H1 (cell line): ENCODE results near the gene SMIM9. TPM values are rescaled to one million over a fixed set of nuclear protein-coding genes. Genes with fewer than 3 reads are reported as not detected.

ENCODE experiments used
- CTCF ChIA-PET: fragments of 300-600 bp; sonication (Branson Sonifier 250); formaldehyde crosslinking; loops from one replicate; lab custom pipeline; 2021; ENCODE audit not compliant: partially characterized antibody; lab: Charles Lee
- POLR2A ChIA-PET: fragments of 300-600 bp; sonication (Branson Sonifier 250); formaldehyde crosslinking; loops from one replicate; lab custom pipeline; 2021; ENCODE audit warnings: inconsistent platforms; ENCODE audit not compliant: partially characterized antibody; lab: Charles Lee
- DNase-seq, 2 experiments: peaks; one replicate each; pipeline versions ENCODE4 v3.0.0 to v3.0.0-alpha.2; 2010 to 2022; ENCODE audit warnings: low spot score in 2 of 2, low read depth in 1 of 2, mixed read lengths in 1 of 2
- FAIRE-seq: peaks from 2 replicates; lab custom pipeline; 2011; peaks lifted over from hg19 to GRCh38; lab: Jason Lieb, UNC
- H2AFZ ChIP-seq: 2 replicates; pipeline ENCODE4 v1.8.1; 2012; ENCODE audit warnings: low read length, inconsistent platforms
- H2AK5ac ChIP-seq: 2 replicates; pipeline ENCODE4 v1.6.1; 2013; ENCODE audit warnings: low read depth, low read length
- H2BK120ac ChIP-seq: replicated peaks from 2 replicates; pipeline ENCODE3; 2013; ENCODE audit warnings: low read depth, low read length, inconsistent platforms
- H2BK12ac ChIP-seq: 2 replicates; pipeline ENCODE4 v1.6.1; 2013; ENCODE audit warnings: low read depth, low read length
- H2BK15ac ChIP-seq: 2 replicates; pipeline ENCODE4 v1.6.1; 2013; ENCODE audit warnings: low read length
- H2BK20ac ChIP-seq: 2 replicates; pipeline ENCODE4 v1.6.1; 2013; ENCODE audit warnings: low read length
- H2BK5ac ChIP-seq: 2 replicates; pipeline ENCODE4 v1.6.1; 2013; ENCODE audit warnings: low read depth, low read length
- H3K14ac ChIP-seq: 2 replicates; pipeline ENCODE4 v1.6.1; 2013; ENCODE audit warnings: inconsistent platforms; ENCODE audit not compliant: insufficient read length
- H3K18ac ChIP-seq: 2 replicates; pipeline ENCODE4 v1.6.1; 2013; ENCODE audit warnings: low read length; ENCODE audit errors: extremely low read depth
- H3K23ac ChIP-seq: 2 replicates; pipeline ENCODE4 v1.6.1; 2013; ENCODE audit warnings: inconsistent platforms; ENCODE audit not compliant: insufficient read length
- H3K23me2 ChIP-seq: 2 replicates; pipeline ENCODE4 v1.6.1; 2013; ENCODE audit warnings: low read depth, low read length
- H3K27ac ChIP-seq: 2 replicates; pipeline ENCODE4 v1.6.1; 2011; ENCODE audit warnings: low read depth, low read length, inconsistent platforms
- H3K27me3 ChIP-seq, 4 experiments: replicated peaks in 1 of 4; 1 replicate in 1 of 4; 2 replicates in 3 of 4; pipeline versions ENCODE4 v1.6.1 to v1.8.1; 2011 to 2013; ENCODE audit warnings: low read length in 3 of 4, mild to moderate bottlenecking in 3 of 4, inconsistent platforms in 2 of 4, mixed read lengths in 2 of 4, moderate library complexity in 1 of 4; ENCODE audit not compliant: control insufficient read depth in 3 of 4, insufficient read depth in 3 of 4; ENCODE audit errors: extremely low read depth in 1 of 4
- H3K36me3 ChIP-seq, 4 experiments: 2 replicates each; pipeline versions ENCODE4 v1.6.1 to v1.8.1; 2011 to 2013; ENCODE audit warnings: mild to moderate bottlenecking in 4 of 4, low read length in 3 of 4, moderate library complexity in 2 of 4, control low read depth in 1 of 4, inconsistent platforms in 1 of 4; ENCODE audit not compliant: insufficient read depth in 4 of 4, control insufficient read depth in 2 of 4
- H3K4ac ChIP-seq: replicated peaks from 2 replicates; pipeline ENCODE3; 2013; ENCODE audit warnings: low read length, low read depth, mixed read lengths, inconsistent platforms; ENCODE audit not compliant: insufficient read length
- H3K4me1 ChIP-seq, 4 experiments: replicated peaks in 1 of 4; 1 replicate in 1 of 4; 2 replicates in 3 of 4; pipeline versions ENCODE4 v1.6.1 to v1.8.1; 2011 to 2013; ENCODE audit warnings: low read length in 3 of 4, inconsistent platforms in 2 of 4, mixed read lengths in 1 of 4; ENCODE audit not compliant: insufficient read depth in 4 of 4, control insufficient read depth in 3 of 4
- H3K4me2 ChIP-seq, 2 experiments: 2 replicates each; pipeline versions ENCODE4 v1.6.1 to v1.8.1; 2011 to 2013; ENCODE audit warnings: low read depth in 2 of 2, low read length in 2 of 2, control low read depth in 1 of 2, inconsistent platforms in 1 of 2, mild to moderate bottlenecking in 1 of 2; ENCODE audit not compliant: insufficient read depth in 1 of 2
- H3K4me3 ChIP-seq, 4 experiments: fragments of 200-600, 300-600 bp in 1 of 4; sonication (generic), shearing (Covaris generic), sonication (Bioruptor Twin) in 1 of 4; 2 replicates each; pipeline versions ENCODE4 v1.5.1 to v1.8.1; 2011 to 2016; ENCODE audit warnings: low read length in 4 of 4, low read depth in 3 of 4, control low read depth in 2 of 4, inconsistent platforms in 2 of 4, mild to moderate bottlenecking in 2 of 4, mixed read lengths in 1 of 4, moderate library complexity in 1 of 4; ENCODE audit not compliant: insufficient read depth in 2 of 4; ENCODE audit errors: extremely low read depth in 1 of 4
- H3K56ac ChIP-seq: replicated peaks from 2 replicates; pipeline ENCODE3; 2013; ENCODE audit warnings: low read depth, mild to moderate bottlenecking, mixed read lengths, low read length, inconsistent platforms; ENCODE audit not compliant: insufficient read length
- H3K79me1 ChIP-seq: 2 replicates; pipeline ENCODE4 v1.6.1; 2013; ENCODE audit warnings: low read depth, low read length, control low read depth
- H3K79me2 ChIP-seq, 2 experiments: 2 replicates each; pipeline versions ENCODE4 v1.6.1 to v1.8.1; 2012 to 2013; ENCODE audit warnings: low read length in 2 of 2, mild to moderate bottlenecking in 2 of 2, inconsistent platforms in 1 of 2; ENCODE audit not compliant: insufficient read depth in 2 of 2, control insufficient read depth in 1 of 2
- H3K9ac ChIP-seq, 4 experiments: replicated peaks in 1 of 4; 1 replicate in 1 of 4; 2 replicates in 3 of 4; pipeline versions ENCODE4 v1.6.1 to v1.8.1; 2011 to 2013; ENCODE audit warnings: low read depth in 3 of 4, low read length in 3 of 4, control low read depth in 2 of 4, mild to moderate bottlenecking in 2 of 4, moderate library complexity in 2 of 4, inconsistent platforms in 1 of 4; ENCODE audit errors: extremely low read depth in 1 of 4
- H3K9me3 ChIP-seq, 2 experiments: 2 replicates each; pipeline versions ENCODE4 v1.6.1 to v1.8.1; 2012 to 2013; ENCODE audit warnings: mild to moderate bottlenecking in 2 of 2, moderate library complexity in 2 of 2, control low read depth in 1 of 2, inconsistent platforms in 1 of 2, low read depth in 1 of 2, low read length in 1 of 2, mixed read lengths in 1 of 2; ENCODE audit not compliant: insufficient read depth in 2 of 2
- H4K20me1 ChIP-seq, 2 experiments: replicated peaks in 1 of 2; 2 replicates each; pipeline versions ENCODE3 to v1.8.1; 2011 to 2013; ENCODE audit warnings: inconsistent platforms in 2 of 2, low read length in 2 of 2, mild to moderate bottlenecking in 1 of 2; ENCODE audit not compliant: insufficient read depth in 2 of 2, control insufficient read depth in 1 of 2
- H4K5ac ChIP-seq: 2 replicates; pipeline ENCODE4 v1.6.1; 2013; ENCODE audit warnings: low read length, low read depth, mixed read lengths, inconsistent platforms; ENCODE audit not compliant: insufficient read length
- H4K8ac ChIP-seq: 2 replicates; pipeline ENCODE4 v1.8.0; 2013; ENCODE audit warnings: mild to moderate bottlenecking, moderate library complexity, low read length, inconsistent platforms; ENCODE audit not compliant: insufficient read depth; ENCODE audit errors: extremely low read depth
- H4K91ac ChIP-seq: replicated peaks from 2 replicates; pipeline ENCODE3; 2013; ENCODE audit warnings: low read length, mixed read lengths, inconsistent platforms; ENCODE audit not compliant: insufficient read length
- CEBPB ChIP-seq: IDR thresholded peaks from 2 replicates; pipeline ENCODE4 v1.6.1; 2012; ENCODE audit warnings: low read depth, low read length
- KDM1A ChIP-seq: fragments of 200-600, 300-600 bp; sonication (generic); IDR thresholded peaks from 2 replicates; pipeline ENCODE4 v1.7.1; 2016; ENCODE audit warnings: mild to moderate bottlenecking, low read length, borderline replicate concordance
- KDM4A ChIP-seq: IDR thresholded peaks from one replicate; pipeline ENCODE4 v1.7.1; 2012; ENCODE audit warnings: low read depth, mild to moderate bottlenecking, moderate library complexity, low read length, inconsistent platforms; ENCODE audit not compliant: severe bottlenecking
- RNF2 ChIP-seq: fragments of 200-900, 300-1000 bp; sonication (generic); IDR thresholded peaks from 2 replicates; pipeline ENCODE4 v1.7.1; 2016; ENCODE audit warnings: borderline replicate concordance, low read depth, mild to moderate bottlenecking, antibody characterized with exemption, low read length; ENCODE audit not compliant: poor library complexity, severe bottlenecking; ENCODE audit errors: missing control alignments
- SP1 ChIP-seq: IDR thresholded peaks from 2 replicates; pipeline ENCODE4 v1.6.1; 2011; ENCODE audit warnings: low read depth, low read length
- WGBS, 2 experiments: shearing (Covaris generic) in 1 of 2; methylation state at CpG; one replicate each; pipeline versions ENCODE4 v1.1.6 to v1.1.7; 2013 to 2015; ENCODE audit warnings: low lambda C conversion rate in 2 of 2, mixed read lengths in 2 of 2, inconsistent platforms in 1 of 2, low coverage in 1 of 2, missing lambda C conversion rate in 1 of 2; ENCODE audit not compliant: insufficient replicate concordance in 2 of 2, insufficient coverage in 1 of 2, insufficient read length in 1 of 2; ENCODE audit errors: extremely low coverage in 1 of 2, missing lambda C conversion rate in 1 of 2; 5-methylcytosine and 5-hydroxymethylcytosine counted together
- polyA plus RNA-seq, 7 experiments: library from polyadenylated mRNA; depleted of rRNA in 3 of 7; stranded (reverse) in 5 of 7; unstranded in 2 of 7; fragments of >200 nt in 5 of 7; fragments of 200-250 nt in 2 of 7; gene quantifications; 1 replicate in 5 of 7; 2 replicates in 1 of 7; 4 replicates in 1 of 7; pipeline versions ENCODE4 v1.2.1 to v1.2.3, GENCODE V29; 2011 to 2013; ENCODE audit warnings: missing spikeins in 2 of 7, mixed read lengths in 2 of 7
- total RNA-seq: library from RNA; stranded (reverse); fragmentation: NEBNext Ultra II Directional; extraction: Animal tissue kit (Norgen Biotek cat#: 25700); gene quantifications from 2 replicates; pipeline ENCODE4 v1.2.1, GENCODE V29; 2021

SMIM9 gene
- total and polyA plus RNA-seq, 2 of the 8 experiments (the other 6 are each of a cell fraction or from before 2014, with no cell fraction given): not detected

GRCh38 chrX:154779261-154779660 is 55.2 kb downstream of the SMIM9 start:
- Histone ChIP-seq H2AK5ac (no peak overlapping the region), H3K18ac (no peak overlapping the region), H2BK20ac (no peak overlapping the region), H3K36me3 (peaks cover 20 to 35% (median 28%) of the 10 kb centered on the region in 4 experiments), H4K5ac (no peak overlapping the region), H4K20me1 (peaks cover 5% of the 10 kb centered on the region in 2 experiments), H2AFZ (no peak overlapping the region), H3K23me2 (no peaks in the 10 kb centered on the region), H3K27ac (no peak overlapping the region), H2BK120ac (no peak overlapping the region), H3K4me1 (no peaks in the 10 kb centered on the region; a peak in 1 of 7 replicates), H2BK15ac (no peak overlapping the region), H3K9ac (no peak overlapping the region), H2BK5ac (no peak overlapping the region), H3K27me3 (no peaks in the 10 kb centered on the region), H3K56ac (no peak overlapping the region), H3K14ac (no peak overlapping the region), H4K8ac (no peak overlapping the region), H2BK12ac (no peak overlapping the region), H4K91ac (no peak overlapping the region), H3K23ac (no peak overlapping the region), H3K9me3 (no peaks in the 10 kb centered on the region), H3K79me2 (no peaks in the 10 kb centered on the region), H3K4me3 (no peak overlapping the region), H3K4me2 (no peak overlapping the region), H3K79me1 (no peaks in the 10 kb centered on the region), H3K4ac (no peak overlapping the region)
- DNase-seq: no peak
- no peak for TF ChIP-seq RNF2
- no peak for TF ChIP-seq KDM4A
- TF ChIP-seq CEBPB: no peak
- no peak for TF ChIP-seq KDM1A
- TF ChIP-seq SP1: no peak
- ChIA-PET POLR2A (interaction anchor here (0.7 to 12.2 kb wide), 7 partner anchors 8 to 60 kb away, joined by 3 to 146 read pairs (median 4); partner anchors contain the start of genes DKC1 and SMIM9), CTCF (interaction anchor here (1.2 kb wide), 2 partner anchors 15 to 61 kb away, joined by 3 read pairs; no protein-coding TSS in a partner anchor)
- 95% methylated on average over 4 of the region's 4 CpGs; no CpG with 5 or more reads in 1 of the 2 experiments for WGBS, 2 experiments
- FAIRE-seq: no peak
